NCI-H2196 (cell line): ENCODE results near the gene PIK3C2G.
"Not testable (repeated sequence)": the region's sequence is repeated elsewhere in the genome, so short reads cannot be mapped to it uniquely, and the experiment has no call there.

Experiments used
- DNase-seq: peaks from one replicate; lab custom pipeline; 2025; ENCODE audit not compliant: unreplicated experiment; lab: John Stamatoyannopoulos, UW

The PIK3C2G gene

DNA sequence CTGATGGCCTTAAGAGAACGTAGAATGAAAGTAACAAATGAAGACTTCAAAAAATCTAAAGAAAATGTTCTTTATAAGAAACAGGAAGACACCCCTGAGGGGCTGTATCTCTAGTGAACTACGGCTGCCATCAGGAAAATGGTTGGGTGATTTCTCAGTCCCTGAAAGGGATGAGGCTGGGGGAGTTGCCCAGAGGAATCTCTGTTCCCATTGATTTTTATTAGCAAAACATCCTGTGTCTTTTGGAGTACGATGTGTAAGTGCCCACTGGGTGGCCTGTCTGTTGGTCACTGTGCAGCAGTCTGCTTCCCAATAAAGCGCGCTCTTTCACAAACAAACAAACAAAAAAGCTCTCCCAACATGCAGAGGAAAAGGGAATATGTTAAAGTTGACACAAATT lies 432.7 kb downstream of the PIK3C2G start:
- DNase-seq, result not testable (repeated sequence)

DNA sequence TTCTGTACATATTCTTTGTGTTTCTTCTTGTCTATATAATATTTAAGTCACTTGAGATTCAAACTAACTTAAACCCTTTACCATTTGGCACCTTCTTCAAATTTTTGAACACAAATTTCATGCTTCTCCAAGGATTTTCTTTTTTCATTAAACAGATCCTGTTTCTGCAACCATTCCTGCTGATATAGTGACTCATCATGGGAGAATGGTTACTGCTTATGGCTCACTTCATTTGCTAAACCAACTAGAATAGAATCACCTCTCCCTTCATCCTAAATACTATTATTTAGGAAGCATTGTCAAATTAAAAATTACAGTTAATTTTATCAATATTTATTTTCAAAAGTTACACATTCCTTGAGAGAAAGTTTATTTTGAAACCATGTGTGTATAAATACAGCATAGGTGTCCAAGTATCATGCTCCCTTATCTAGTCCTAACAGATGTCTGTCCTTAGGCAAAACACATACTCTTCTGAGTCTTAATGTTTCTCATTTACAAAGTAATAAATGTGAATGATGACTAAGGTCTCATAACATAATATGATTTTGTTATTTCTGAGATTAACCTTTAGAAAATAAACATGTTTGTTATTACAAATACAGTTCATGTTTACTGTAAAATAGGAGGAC lies 435.8 kb downstream of the PIK3C2G start:
- DNase-seq, result no peak
